ENCODE data around the gene DNAJC25. TPM values are rescaled to one million over a fixed set of nuclear protein-coding genes. Genes with fewer than 3 reads are reported as not detected.

DNAJC25 gene
- total RNA-seq, 4 donors from 2014 or later, result 10.1 to 19.4 (median 15.3) TPM

DNA sequence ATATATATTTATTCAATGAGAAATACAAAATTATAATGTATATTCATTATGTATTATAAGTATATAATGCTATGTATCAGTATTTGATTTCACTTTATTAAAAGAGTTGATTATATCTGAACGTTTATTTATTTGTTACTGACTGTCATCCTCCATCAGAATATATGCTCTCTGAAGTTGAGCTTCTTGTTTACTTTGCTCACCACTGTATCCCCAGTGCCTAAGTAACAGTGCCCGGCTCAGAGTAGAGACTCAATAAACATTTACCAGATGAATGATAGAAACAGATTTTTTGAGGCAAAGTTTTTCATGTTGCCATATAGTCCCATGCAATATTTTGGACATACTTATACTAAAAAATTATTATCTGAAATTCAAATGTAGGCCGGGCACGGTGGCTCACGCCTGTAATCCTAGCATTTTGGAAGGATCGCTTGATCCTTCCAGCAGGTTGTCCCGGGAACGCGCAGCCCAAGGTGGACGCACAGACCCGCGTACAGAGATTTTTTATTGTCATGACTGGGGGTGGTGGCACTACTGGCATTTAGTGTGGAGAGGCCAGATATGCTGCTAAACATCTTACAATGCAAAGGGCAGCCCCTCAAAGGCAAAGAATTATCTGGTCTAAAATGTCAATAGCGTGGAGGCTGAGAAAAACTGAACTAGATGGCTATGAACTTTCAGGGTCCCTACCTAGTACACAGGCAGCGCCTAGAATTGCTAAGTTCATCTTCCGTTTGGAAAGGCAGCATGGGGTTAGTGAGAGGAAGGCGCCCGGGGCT, 761 bp upstream of the DNAJC25 start:
- Histone ChIP-seq H3K27ac (peak overlapping the region; percentile 84 to 99 (median 96)), H3K4me3 (peak overlapping the region; percentile 60 to 94 (median 90)), H3K36me3 (no peaks in the 10 kb centered on the region), H3K27me3 (no peaks in the 10 kb centered on the region), H3K4me1 (peaks cover 17 to 49% (median 37%) of the 10 kb centered on the region in 4 donors), H3K9me3 (no peaks in the 10 kb centered on the region)
- WGBS, 2 donors (ENCODE audit: low coverage in 1 of 2), result 7 to 32% methylated on average over 2 to 17 of the region's 17 CpGs
- in situ Hi-C loops (cut with MboI; ENCODE audit: low pct_ligation_motif_present in 1 of 4, low pct_unique_long_range_greater_than_20kb in 1 of 4, low sequenced_read_pairs in 3 of 4) (loop anchor here in 1 of 4 donors (25.0 kb wide), 1 partner anchor 732 kb away; no protein-coding TSS in a partner anchor), intact Hi-C loops (cut with DNase I; ENCODE audit: low total_unique reads) (no loop called here)
- no peak for TF ChIP-seq POLR2AphosphoS5 (IDR thresholded peaks at IDR 0.05)
- TF ChIP-seq, protein P1, sequence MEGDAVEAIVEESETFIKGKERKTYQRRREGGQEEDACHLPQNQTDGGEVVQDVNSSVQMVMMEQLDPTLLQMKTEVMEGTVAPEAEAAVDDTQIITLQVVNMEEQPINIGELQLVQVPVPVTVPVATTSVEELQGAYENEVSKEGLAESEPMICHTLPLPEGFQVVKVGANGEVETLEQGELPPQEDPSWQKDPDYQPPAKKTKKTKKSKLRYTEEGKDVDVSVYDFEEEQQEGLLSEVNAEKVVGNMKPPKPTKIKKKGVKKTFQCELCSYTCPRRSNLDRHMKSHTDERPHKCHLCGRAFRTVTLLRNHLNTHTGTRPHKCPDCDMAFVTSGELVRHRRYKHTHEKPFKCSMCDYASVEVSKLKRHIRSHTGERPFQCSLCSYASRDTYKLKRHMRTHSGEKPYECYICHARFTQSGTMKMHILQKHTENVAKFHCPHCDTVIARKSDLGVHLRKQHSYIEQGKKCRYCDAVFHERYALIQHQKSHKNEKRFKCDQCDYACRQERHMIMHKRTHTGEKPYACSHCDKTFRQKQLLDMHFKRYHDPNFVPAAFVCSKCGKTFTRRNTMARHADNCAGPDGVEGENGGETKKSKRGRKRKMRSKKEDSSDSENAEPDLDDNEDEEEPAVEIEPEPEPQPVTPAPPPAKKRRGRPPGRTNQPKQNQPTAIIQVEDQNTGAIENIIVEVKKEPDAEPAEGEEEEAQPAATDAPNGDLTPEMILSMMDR (IDR thresholded peaks at IDR 0.05), result no peak
- TF ChIP-seq POLR2A (IDR thresholded peaks at IDR 0.05), result no peak
- no peak for TF ChIP-seq EP300 (IDR thresholded peaks at IDR 0.05; ENCODE audit: low read depth)
- no peak for DNase-seq

DNA sequence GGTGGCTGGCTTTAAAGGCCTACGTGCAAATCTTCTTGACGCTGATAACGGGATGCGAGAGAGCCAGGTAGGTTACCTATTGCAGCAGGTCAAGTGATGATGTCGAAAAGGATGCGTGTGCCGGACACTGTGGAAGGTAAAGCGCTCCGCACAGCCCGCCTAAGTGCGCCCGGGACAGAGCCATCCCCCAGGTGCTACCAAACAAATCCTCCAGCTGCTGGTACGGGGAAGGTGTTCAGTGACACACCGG, 245 bp upstream of the DNAJC25 start:
- no peak for DNase-seq
- in situ Hi-C loops (cut with MboI; ENCODE audit: low pct_ligation_motif_present in 1 of 4, low pct_unique_long_range_greater_than_20kb in 1 of 4, low sequenced_read_pairs in 3 of 4), result loop anchor here in 1 of 4 donors (25.0 kb wide), 1 partner anchor 731 kb away; no protein-coding TSS in a partner anchor
- WGBS, 2 donors (ENCODE audit: low coverage in 1 of 2), result 0% methylated on average over 14 of the region's 14 CpGs; no CpG with 5 or more reads in 1 of the 2 donors
- no peaks in the 10 kb centered on the region for H3K9me3 ChIP-seq
- peak overlapping the region; percentile 84 to 99 (median 96) for H3K27ac ChIP-seq
- H3K4me3 ChIP-seq, result peak overlapping the region; percentile 60 to 94 (median 90)
- H3K36me3 ChIP-seq, result no peaks in the 10 kb centered on the region
- intact Hi-C loops (cut with DNase I; ENCODE audit: low total_unique reads), result no loop called here
- H3K4me1 ChIP-seq, result peaks cover 17 to 54% (median 42%) of the 10 kb centered on the region in 4 donors
- no peak for TF ChIP-seq EP300 (IDR thresholded peaks at IDR 0.05; ENCODE audit: low read depth)
- TF ChIP-seq, protein P1 (IDR thresholded peaks at IDR 0.05), result no peak
- no peak for TF ChIP-seq POLR2AphosphoS5 (IDR thresholded peaks at IDR 0.05)
- no peak for TF ChIP-seq POLR2A (IDR thresholded peaks at IDR 0.05)
- no peaks in the 10 kb centered on the region for H3K27me3 ChIP-seq

DNA sequence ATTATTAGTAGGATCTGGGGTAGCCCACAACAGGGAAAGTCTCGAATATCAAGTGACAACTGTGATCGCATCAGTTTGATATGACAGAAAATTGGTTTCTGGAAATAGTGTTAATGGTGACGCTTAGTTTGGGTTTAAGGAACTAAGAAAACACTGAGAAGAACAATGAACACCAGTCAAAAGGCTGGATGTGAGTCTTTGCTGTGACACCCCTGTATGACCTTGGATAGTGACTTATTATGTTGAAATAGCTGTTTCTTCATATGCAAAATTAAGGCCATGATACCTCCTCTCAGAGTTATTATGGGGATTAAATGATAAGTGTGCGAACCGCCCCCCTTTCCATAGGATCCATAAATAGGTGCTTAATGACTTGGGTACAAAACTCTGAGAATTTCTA, 926 bp downstream of the DNAJC25 start:
- in situ Hi-C loops (cut with MboI; ENCODE audit: low pct_ligation_motif_present in 1 of 4, low pct_unique_long_range_greater_than_20kb in 1 of 4, low sequenced_read_pairs in 3 of 4) (loop anchor here in 1 of 4 donors (25.0 kb wide), 1 partner anchor 730 kb away; no protein-coding TSS in a partner anchor), intact Hi-C loops (cut with DNase I; ENCODE audit: low total_unique reads) (no loop called here)
- 19 to 23% methylated on average over 5 of the region's 5 CpGs for WGBS, 2 donors (ENCODE audit: low coverage in 1 of 2)

More for the DNA sequence above, 926 bp downstream of the DNAJC25 start:
- Histone ChIP-seq H3K27me3 (no peaks in the 10 kb centered on the region), H3K4me1 (peaks cover 17 to 61% (median 46%) of the 10 kb centered on the region in 4 donors), H3K4me3 (peak overlapping the region; percentile 60 to 94 (median 90)), H3K36me3 (no peaks in the 10 kb centered on the region), H3K27ac (peak overlapping the region; percentile 84 to 99 (median 96)), H3K9me3 (no peaks in the 10 kb centered on the region)
- DNase-seq, result no peak
- TF ChIP-seq POLR2A (IDR thresholded peaks at IDR 0.05), result no peak
- TF ChIP-seq POLR2AphosphoS5 (IDR thresholded peaks at IDR 0.05), result no peak
- TF ChIP-seq EP300 (IDR thresholded peaks at IDR 0.05; ENCODE audit: low read depth), result no peak
- TF ChIP-seq, protein P1 (IDR thresholded peaks at IDR 0.05), result no peak
